ENCODE data around the gene STATH.

DNA sequence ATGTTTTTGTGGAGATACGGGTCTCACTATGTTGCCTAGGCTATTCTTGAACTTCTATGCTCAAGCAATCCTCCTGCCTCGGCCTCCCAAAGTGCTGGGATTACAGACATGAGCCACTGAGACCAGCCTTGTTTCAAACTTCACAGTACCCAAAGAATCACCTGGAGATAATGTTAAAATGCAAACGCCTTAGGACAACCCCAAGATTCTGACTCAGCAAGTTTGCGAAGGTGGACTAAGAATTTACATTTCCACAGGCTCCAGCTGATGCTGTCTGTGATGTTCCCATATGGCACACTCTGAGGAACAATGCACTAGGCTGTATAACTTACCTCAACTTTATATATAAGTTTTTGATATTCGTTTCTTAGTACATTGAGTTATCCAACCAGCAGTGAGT lies 984 bp upstream of the STATH start:
- TF ChIP-seq, protein P1, sequence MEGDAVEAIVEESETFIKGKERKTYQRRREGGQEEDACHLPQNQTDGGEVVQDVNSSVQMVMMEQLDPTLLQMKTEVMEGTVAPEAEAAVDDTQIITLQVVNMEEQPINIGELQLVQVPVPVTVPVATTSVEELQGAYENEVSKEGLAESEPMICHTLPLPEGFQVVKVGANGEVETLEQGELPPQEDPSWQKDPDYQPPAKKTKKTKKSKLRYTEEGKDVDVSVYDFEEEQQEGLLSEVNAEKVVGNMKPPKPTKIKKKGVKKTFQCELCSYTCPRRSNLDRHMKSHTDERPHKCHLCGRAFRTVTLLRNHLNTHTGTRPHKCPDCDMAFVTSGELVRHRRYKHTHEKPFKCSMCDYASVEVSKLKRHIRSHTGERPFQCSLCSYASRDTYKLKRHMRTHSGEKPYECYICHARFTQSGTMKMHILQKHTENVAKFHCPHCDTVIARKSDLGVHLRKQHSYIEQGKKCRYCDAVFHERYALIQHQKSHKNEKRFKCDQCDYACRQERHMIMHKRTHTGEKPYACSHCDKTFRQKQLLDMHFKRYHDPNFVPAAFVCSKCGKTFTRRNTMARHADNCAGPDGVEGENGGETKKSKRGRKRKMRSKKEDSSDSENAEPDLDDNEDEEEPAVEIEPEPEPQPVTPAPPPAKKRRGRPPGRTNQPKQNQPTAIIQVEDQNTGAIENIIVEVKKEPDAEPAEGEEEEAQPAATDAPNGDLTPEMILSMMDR (IDR thresholded peaks at IDR 0.05), result no peak
- TF ChIP-seq POLR2A (IDR thresholded peaks at IDR 0.05) (no peak), EP300 (IDR thresholded peaks at IDR 0.05) (no peak)
